Ishikawa (cell line): ENCODE data around the gene GRM1.

Experiments
- CEBPB ChIP-seq: IDR thresholded peaks from 2 replicates; pipeline ENCODE4 v1.6.1; 2012
- CREB1 ChIP-seq: IDR thresholded peaks from 2 replicates; pipeline ENCODE4 v1.6.1; 2012; ENCODE audit warnings: low read depth
- EGR1 ChIP-seq: IDR thresholded peaks from 2 replicates; pipeline ENCODE4 v1.6.1; 2012
- EP300 ChIP-seq: IDR thresholded peaks from 2 replicates; pipeline ENCODE4 v1.6.1; 2012; ENCODE audit warnings: borderline replicate concordance
- FOXM1 ChIP-seq: IDR thresholded peaks from 2 replicates; pipeline ENCODE4 v1.6.1; 2012; ENCODE audit warnings: low read depth, borderline replicate concordance
- NFIC ChIP-seq: IDR thresholded peaks from 2 replicates; pipeline ENCODE4 v1.6.1; 2012
- RAD21 ChIP-seq: IDR thresholded peaks from 2 replicates; pipeline ENCODE4 v1.6.1; 2012; ENCODE audit warnings: low read depth
- TAF1 ChIP-seq: IDR thresholded peaks from 2 replicates; pipeline ENCODE4 v1.6.1; 2012; ENCODE audit warnings: low read depth, mild to moderate bottlenecking
- TCF12 ChIP-seq: IDR thresholded peaks from 2 replicates; pipeline ENCODE4 v1.6.1; 2012; ENCODE audit warnings: low read depth
- TEAD4 ChIP-seq: IDR thresholded peaks from 2 replicates; pipeline ENCODE4 v1.6.1; 2012
- YY1 ChIP-seq: IDR thresholded peaks from 2 replicates; pipeline ENCODE4 v1.6.1; 2012; ENCODE audit warnings: low read depth
- TF ChIP-seq, protein P1 (sequence below): IDR thresholded peaks from 2 replicates; pipeline ENCODE4 v1.6.1; 2012
- TF ChIP-seq, protein P2 (sequence below): IDR thresholded peaks from 2 replicates; pipeline ENCODE4 v1.6.1; 2012; ENCODE audit warnings: low read depth, mild to moderate bottlenecking
- TF ChIP-seq, protein P3 (sequence below): IDR thresholded peaks from 2 replicates; pipeline ENCODE4 v1.6.1; 2012

DNA sequence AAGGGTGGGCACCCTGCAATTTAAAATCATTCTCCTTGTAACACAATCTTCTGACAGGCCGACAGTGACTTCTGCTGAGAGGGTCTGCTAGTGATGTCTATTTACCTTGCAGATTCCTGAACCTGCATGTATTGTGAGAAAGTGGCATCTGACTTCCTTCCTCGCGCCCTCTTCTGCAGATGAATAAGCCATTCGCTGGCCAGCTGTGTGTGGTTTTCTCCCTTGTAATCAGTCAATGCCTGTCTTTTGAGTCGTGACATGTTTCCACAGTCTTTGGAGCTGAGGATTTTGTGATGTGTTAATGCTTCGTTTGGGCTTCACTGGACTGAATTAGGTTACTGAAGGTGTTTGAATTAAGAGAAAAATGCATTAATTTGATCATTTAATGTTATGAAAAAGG lies 125.3 kb downstream of the GRM1 start:
- TF ChIP-seq TCF12 (no peak), EP300 (no peak), RAD21 (no peak), YY1 (no peak), TEAD4 (no peak), TAF1 (no peak), EGR1 (no peak), CEBPB (no peak), FOXM1 (no peak), NFIC (no peak), CREB1 (no peak)
- TF ChIP-seq, protein P1, sequence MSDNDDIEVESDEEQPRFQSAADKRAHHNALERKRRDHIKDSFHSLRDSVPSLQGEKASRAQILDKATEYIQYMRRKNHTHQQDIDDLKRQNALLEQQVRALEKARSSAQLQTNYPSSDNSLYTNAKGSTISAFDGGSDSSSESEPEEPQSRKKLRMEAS = no peak
- TF ChIP-seq, protein P2, sequence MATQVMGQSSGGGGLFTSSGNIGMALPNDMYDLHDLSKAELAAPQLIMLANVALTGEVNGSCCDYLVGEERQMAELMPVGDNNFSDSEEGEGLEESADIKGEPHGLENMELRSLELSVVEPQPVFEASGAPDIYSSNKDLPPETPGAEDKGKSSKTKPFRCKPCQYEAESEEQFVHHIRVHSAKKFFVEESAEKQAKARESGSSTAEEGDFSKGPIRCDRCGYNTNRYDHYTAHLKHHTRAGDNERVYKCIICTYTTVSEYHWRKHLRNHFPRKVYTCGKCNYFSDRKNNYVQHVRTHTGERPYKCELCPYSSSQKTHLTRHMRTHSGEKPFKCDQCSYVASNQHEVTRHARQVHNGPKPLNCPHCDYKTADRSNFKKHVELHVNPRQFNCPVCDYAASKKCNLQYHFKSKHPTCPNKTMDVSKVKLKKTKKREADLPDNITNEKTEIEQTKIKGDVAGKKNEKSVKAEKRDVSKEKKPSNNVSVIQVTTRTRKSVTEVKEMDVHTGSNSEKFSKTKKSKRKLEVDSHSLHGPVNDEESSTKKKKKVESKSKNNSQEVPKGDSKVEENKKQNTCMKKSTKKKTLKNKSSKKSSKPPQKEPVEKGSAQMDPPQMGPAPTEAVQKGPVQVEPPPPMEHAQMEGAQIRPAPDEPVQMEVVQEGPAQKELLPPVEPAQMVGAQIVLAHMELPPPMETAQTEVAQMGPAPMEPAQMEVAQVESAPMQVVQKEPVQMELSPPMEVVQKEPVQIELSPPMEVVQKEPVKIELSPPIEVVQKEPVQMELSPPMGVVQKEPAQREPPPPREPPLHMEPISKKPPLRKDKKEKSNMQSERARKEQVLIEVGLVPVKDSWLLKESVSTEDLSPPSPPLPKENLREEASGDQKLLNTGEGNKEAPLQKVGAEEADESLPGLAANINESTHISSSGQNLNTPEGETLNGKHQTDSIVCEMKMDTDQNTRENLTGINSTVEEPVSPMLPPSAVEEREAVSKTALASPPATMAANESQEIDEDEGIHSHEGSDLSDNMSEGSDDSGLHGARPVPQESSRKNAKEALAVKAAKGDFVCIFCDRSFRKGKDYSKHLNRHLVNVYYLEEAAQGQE = no peak
- TF ChIP-seq, protein P3, sequence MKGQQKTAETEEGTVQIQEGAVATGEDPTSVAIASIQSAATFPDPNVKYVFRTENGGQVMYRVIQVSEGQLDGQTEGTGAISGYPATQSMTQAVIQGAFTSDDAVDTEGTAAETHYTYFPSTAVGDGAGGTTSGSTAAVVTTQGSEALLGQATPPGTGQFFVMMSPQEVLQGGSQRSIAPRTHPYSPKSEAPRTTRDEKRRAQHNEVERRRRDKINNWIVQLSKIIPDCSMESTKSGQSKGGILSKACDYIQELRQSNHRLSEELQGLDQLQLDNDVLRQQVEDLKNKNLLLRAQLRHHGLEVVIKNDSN = no peak
